Measurements from ENCODE around the gene NCAPD2.

GRCh38 chr12:6494258-6494743 is 399 bp downstream of the NCAPD2 start:
- no peak for TF ChIP-seq CTCF (IDR thresholded peaks at IDR 0.05)
- no peak for TF ChIP-seq EZH2 (IDR thresholded peaks at IDR 0.05; ENCODE audit: borderline replicate concordance, insufficient read depth, low read depth, low read length, poor library complexity, severe bottlenecking)

Data from B cell (primary cell).